ENCODE results near the gene KRI1.
"Not testable (repeated sequence)": the region's sequence is repeated elsewhere in the genome, so short reads cannot be mapped to it uniquely, and the experiment has no call there.

Gene KRI1

GRCh38 chr19:10575011-10575716 is 9.4 kb upstream of the KRI1 start:
- DNase-seq, result no peak

GRCh38 chr19:10574462-10574861 is 8.7 kb upstream of the KRI1 start:
- no peak for DNase-seq

GRCh38 chr19:10573793-10574192 is 8.0 kb upstream of the KRI1 start:
- not testable (repeated sequence) for DNase-seq

- DNase-seq, result peak; percentile 99
Observed at GRCh38 chr19:10568826-10569651, 3.2 kb upstream of the KRI1 start, which contains the start of gene CDKN2D. TSS of gene CDKN2D (minus strand) at chr19:10568979. CDS start at chr19:10568653, 326 bp downstream.

- DNase-seq, result no peak
Observed at GRCh38 chr19:10568062-10568825, 2.4 kb upstream of the KRI1 start.

GRCh38 chr19:10567656-10568055 is 1.8 kb upstream of the KRI1 start:
- no peak for DNase-seq

- peak; percentile 53 for DNase-seq
Observed at GRCh38 chr19:10566658-10567410, 1.0 kb upstream of the KRI1 start.

GRCh38 chr19:10566408-10566657 is 523 bp upstream of the KRI1 start:
- DNase-seq, result no peak

GRCh38 chr19:10565028-10565566 is 713 bp downstream of the KRI1 start:
- DNase-seq, result peak; percentile 52

- no peak for DNase-seq
Observed at GRCh38 chr19:10562609-10563008, 3.2 kb downstream of the KRI1 start.

GRCh38 chr19:10560154-10560553 is 5.7 kb downstream of the KRI1 start:
- no peak for DNase-seq

GRCh38 chr19:10557603-10558197 is 8.1 kb downstream of the KRI1 start:
- DNase-seq, result no peak

GRCh38 chr19:10555610-10555973 is 10.2 kb downstream of the KRI1 start:
- no peak for DNase-seq

GRCh38 chr19:10554760-10555609 is 10.8 kb downstream of the KRI1 start:
- DNase-seq, result no peak

- peak; percentile 50 for DNase-seq
Observed at GRCh38 chr19:10553943-10554381, 11.8 kb downstream of the KRI1 start.

- DNase-seq, result no peak
Observed at GRCh38 chr19:10553087-10553667, 12.6 kb downstream of the KRI1 start.

GRCh38 chr19:10552510-10553053 is 13.2 kb downstream of the KRI1 start:
- DNase-seq, result no peak

GRCh38 chr19:10551698-10552301 is 14.0 kb downstream of the KRI1 start:
- DNase-seq, result peak; percentile 15

GRCh38 chr19:10551006-10551405 is 14.8 kb downstream of the KRI1 start:
- DNase-seq, result not testable (repeated sequence)

- DNase-seq, result no peak
Observed at GRCh38 chr19:10550336-10550735, 15.5 kb downstream of the KRI1 start.
